ENCODE measurements around the gene MACROD2.
"Not testable (repeated sequence)": the region's sequence is repeated elsewhere in the genome, so short reads cannot be mapped to it uniquely, and the experiment has no call there.

The MACROD2 gene

DNA sequence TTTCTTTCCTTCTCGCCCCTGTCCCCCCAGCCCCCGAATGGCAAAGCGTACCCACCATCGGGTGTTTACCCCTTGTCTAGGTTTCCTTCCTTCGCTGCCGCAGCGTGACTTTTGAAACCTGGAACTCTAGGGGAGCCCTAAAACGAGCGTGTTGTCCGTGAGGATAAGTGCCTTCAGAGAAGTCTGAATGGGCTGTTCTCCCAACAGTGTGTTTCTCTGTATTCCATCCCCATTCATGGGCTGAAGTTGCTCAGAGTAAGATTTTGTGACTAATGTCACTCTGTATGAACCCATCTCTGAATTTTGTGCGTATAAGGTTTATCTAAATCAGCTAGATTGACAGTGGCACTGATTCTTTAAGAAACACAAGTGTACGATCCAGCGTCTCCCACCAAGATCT is 949 bp downstream of the MACROD2 start:
- peaks cover 44 to 54% (median 50%) of the 10 kb centered on the region in 11 experiments for H3K9me3 ChIP-seq (replicated peaks in 1 of 11)
- no peaks in the 10 kb centered on the region; a peak in 1 of 22 replicates for H3K36me3 ChIP-seq
- H4K20me1 ChIP-seq = no peaks in the 10 kb centered on the region
- H3K4me2 ChIP-seq = no peak overlapping the region
- H3K9ac ChIP-seq = no peak overlapping the region
- H3K4me1 ChIP-seq = peaks cover 0 to 13% (median 7%) of the 10 kb centered on the region in 10 experiments; a peak in 15 of 20 replicates
- H3K27ac ChIP-seq = no peak overlapping the region
- no peaks in the 10 kb centered on the region for H3K27me3 ChIP-seq
- no peak for TF ChIP-seq Cebpa-rat (IDR thresholded peaks at IDR 0.05)
- no peak overlapping the region for H3K4me3 ChIP-seq

DNA sequence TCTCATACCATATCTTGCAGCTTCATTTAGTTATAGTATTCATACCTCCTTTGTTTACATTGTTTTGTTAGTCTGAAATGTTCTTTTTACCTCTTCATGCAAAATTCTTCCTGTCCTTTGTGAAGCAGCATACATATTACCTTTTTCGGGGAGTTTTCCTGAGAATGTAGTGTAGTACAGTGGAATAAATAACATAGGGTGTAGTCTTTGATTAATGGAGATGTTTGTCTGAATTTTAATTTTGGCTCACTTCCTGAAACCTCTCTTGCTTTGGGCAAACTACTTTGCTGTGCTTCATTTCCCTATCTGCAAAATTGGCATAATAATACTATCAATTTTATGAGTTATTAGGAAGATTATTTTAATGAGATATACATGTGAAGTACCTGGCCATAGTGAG is 5.6 kb downstream of the MACROD2 start:
- TF ChIP-seq Cebpa-rat (IDR thresholded peaks at IDR 0.05) = no peak
- no peaks in the 10 kb centered on the region for H4K20me1 ChIP-seq
- no peaks in the 10 kb centered on the region for H3K27me3 ChIP-seq
- no peak overlapping the region for H3K9ac ChIP-seq
- H3K9me3 ChIP-seq (replicated peaks in 1 of 11) = peaks cover 6 to 10% (median 7%) of the 10 kb centered on the region in 11 experiments; a peak in 21 of 22 replicates
- no peaks in the 10 kb centered on the region for H3K36me3 ChIP-seq
- no peak overlapping the region for H3K4me3 ChIP-seq
- peaks cover 0 to 13% (median 7%) of the 10 kb centered on the region in 10 experiments; a peak in 15 of 20 replicates for H3K4me1 ChIP-seq
- no peak overlapping the region for H3K27ac ChIP-seq
- H3K4me2 ChIP-seq = no peak overlapping the region

DNA sequence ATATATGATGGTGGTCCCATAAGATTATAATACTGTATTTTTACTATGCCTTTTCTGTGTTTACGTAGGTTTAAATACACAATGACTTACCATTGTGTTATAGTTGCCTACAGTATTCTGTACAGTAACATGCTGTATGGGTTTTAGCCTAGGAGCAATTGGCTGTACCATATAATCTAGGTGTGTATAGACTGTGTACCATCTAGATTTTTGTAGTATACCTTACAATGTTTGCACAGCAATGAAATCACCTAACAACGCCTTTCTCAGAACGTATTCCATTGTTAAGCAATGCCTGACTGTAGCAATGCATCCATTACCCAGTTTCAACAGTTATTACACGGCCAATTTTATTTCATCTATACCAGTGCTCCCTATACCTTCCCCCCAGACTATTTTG is 10.7 kb downstream of the MACROD2 start:
- H4K20me1 ChIP-seq = no peaks in the 10 kb centered on the region
- no peak overlapping the region for H3K27ac ChIP-seq
- H3K9ac ChIP-seq = no peak overlapping the region
- H3K4me2 ChIP-seq = no peak overlapping the region
- no peak overlapping the region for H3K4me3 ChIP-seq
- H3K36me3 ChIP-seq = no peaks in the 10 kb centered on the region
- no peaks in the 10 kb centered on the region for H3K4me1 ChIP-seq
- TF ChIP-seq Cebpa-rat (IDR thresholded peaks at IDR 0.05) = no peak
- no peaks in the 10 kb centered on the region for H3K27me3 ChIP-seq
- H3K9me3 ChIP-seq (replicated peaks in 1 of 11) = no peaks in the 10 kb centered on the region

DNA sequence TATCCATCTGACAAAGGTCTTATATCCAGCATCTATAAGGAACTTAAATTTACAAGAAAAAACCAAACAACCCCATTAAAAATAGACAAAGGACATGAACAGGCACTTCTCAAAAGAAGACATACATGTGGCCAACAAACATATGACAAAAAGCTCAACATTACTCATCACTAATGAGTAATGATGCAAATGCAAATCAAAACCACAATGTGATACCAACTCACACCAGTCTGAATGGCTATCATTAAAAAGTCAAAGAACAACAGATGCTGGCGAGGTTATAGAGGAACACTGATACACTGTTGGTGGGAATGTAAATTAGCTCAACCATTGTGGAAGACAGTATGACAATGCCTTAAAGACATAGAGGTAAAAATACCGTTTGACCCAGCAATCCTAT is 13.9 kb downstream of the MACROD2 start:
- H3K4me1 ChIP-seq = no peaks in the 10 kb centered on the region
- peaks cover 0 to 15% (median 10%) of the 10 kb centered on the region in 11 experiments; a peak in 15 of 22 replicates for H3K9me3 ChIP-seq (replicated peaks in 1 of 11)
- H3K9ac ChIP-seq = no peak overlapping the region
- H4K20me1 ChIP-seq = no peaks in the 10 kb centered on the region
- no peak overlapping the region for H3K4me3 ChIP-seq
- H3K27ac ChIP-seq = no peak overlapping the region
- no peaks in the 10 kb centered on the region for H3K36me3 ChIP-seq
- TF ChIP-seq Cebpa-rat (IDR thresholded peaks at IDR 0.05) = no peak
- H3K4me2 ChIP-seq = no peak overlapping the region
- H3K27me3 ChIP-seq = no peaks in the 10 kb centered on the region

DNA sequence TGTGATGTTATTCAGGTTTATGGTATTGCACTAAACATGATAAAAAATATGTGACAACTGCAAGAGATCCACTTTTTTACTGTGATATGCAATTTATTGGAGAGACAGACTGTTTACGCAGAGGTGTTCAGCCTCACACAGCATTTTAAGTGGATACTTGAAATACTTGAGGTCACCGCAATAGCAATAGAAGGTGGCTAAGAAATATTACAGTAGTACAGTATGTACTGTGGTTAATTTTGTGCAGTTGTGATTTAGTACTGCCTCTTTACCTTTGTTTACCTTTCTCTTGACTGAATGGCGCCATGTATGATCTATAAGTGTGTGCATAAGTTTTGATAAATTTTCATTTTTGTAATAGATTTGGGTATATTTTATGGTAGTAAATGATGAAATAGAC is 17.4 kb downstream of the MACROD2 start:
- Histone ChIP-seq H3K4me2 (no peak overlapping the region), H3K27me3 (no peaks in the 10 kb centered on the region), H3K4me3 (no peak overlapping the region), H3K4me1 (no peaks in the 10 kb centered on the region), H3K9ac (no peak overlapping the region), H3K27ac (no peak overlapping the region), H3K9me3 (replicated peaks in 1 of 11) (peaks cover 7 to 23% (median 18%) of the 10 kb centered on the region in 11 experiments; a peak in 21 of 22 replicates), H3K36me3 (no peaks in the 10 kb centered on the region), H4K20me1 (no peaks in the 10 kb centered on the region)
- TF ChIP-seq Cebpa-rat (IDR thresholded peaks at IDR 0.05) = no peak

DNA sequence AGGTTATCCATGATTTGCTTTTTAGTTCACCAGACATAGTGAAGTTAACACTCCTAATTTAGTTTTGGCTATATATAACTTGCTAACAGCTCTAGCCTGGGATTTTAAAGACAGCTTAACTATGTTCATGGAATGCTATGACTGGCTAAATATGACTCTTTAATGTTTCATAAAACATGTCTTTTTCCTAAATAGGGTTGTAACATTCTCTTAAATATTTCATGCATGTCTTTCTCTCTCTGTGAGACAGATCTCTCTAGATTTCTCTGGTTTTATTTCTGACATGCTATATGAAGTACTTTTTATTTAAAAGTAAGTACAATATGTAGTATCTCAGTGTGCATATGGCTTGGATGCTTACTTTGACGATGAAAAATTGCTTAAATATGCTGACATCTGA is 35.7 kb downstream of the MACROD2 start:
- Histone ChIP-seq H3K27ac (no peak overlapping the region), H3K4me1 (no peaks in the 10 kb centered on the region), H3K4me2 (no peak overlapping the region), H3K27me3 (no peaks in the 10 kb centered on the region), H3K9ac (no peak overlapping the region), H4K20me1 (no peaks in the 10 kb centered on the region), H3K4me3 (no peak overlapping the region), H3K36me3 (no peaks in the 10 kb centered on the region), H3K9me3 (replicated peaks in 1 of 11) (peaks cover 0 to 3% (median 0%) of the 10 kb centered on the region in 11 experiments; a peak in 2 of 22 replicates)
- no peak for TF ChIP-seq Cebpa-rat (IDR thresholded peaks at IDR 0.05)

DNA sequence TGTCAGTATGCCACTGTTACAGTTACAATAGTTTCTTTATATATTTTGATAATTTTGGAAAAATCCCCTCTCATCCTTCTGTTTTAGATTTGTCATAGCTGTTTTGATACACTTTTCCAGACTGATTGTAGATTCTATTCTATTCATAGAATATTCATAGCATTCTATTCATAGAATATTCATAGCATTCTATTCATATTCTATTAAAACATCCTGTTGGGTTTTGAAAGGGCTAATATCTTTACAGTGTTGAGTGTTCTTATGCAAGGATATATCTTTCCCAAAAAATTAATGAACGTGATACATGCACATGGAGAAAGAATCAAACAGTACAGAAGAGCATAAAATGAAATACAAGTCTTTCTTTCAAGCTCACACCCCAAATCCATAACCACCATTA is 38.0 kb downstream of the MACROD2 start:
- H3K27ac ChIP-seq = no peak overlapping the region
- no peak overlapping the region for H3K4me3 ChIP-seq
- no peaks in the 10 kb centered on the region for H3K9me3 ChIP-seq (replicated peaks in 1 of 11)
- H3K36me3 ChIP-seq = no peaks in the 10 kb centered on the region
- no peaks in the 10 kb centered on the region for H3K4me1 ChIP-seq
- no peak for TF ChIP-seq Cebpa-rat (IDR thresholded peaks at IDR 0.05)
- H3K9ac ChIP-seq = no peak overlapping the region
- H3K4me2 ChIP-seq = no peak overlapping the region
- no peaks in the 10 kb centered on the region for H3K27me3 ChIP-seq
- H4K20me1 ChIP-seq = no peaks in the 10 kb centered on the region

DNA sequence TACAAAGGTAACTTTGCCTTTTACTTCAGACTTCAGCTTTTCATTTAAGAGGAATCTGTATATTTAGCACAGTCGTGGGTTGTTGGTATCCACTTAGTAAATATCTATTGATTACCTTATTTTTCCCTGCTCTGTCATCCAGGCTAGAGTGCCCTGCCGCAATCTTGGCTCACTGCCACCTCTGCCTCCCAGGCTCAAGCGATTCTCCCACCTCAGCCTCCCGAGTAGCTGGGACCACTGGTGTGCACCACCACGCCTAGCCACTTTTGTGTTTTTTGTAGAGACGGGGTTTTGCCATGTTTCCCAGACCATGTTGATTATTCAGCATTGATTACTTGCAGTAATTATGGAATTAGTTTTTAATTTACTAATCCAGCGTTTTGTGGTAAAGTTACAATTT is 41.3 kb downstream of the MACROD2 start:
- no peaks in the 10 kb centered on the region for H3K36me3 ChIP-seq
- H3K9ac ChIP-seq = no peak overlapping the region
- no peak overlapping the region for H3K4me3 ChIP-seq
- H3K4me1 ChIP-seq = no peaks in the 10 kb centered on the region
- no peaks in the 10 kb centered on the region for H3K27me3 ChIP-seq
- no peak overlapping the region for H3K4me2 ChIP-seq
- no peaks in the 10 kb centered on the region for H3K9me3 ChIP-seq (replicated peaks in 1 of 11)
- no peak overlapping the region for H3K27ac ChIP-seq
- no peaks in the 10 kb centered on the region for H4K20me1 ChIP-seq
- TF ChIP-seq Cebpa-rat (IDR thresholded peaks at IDR 0.05) = no peak

DNA sequence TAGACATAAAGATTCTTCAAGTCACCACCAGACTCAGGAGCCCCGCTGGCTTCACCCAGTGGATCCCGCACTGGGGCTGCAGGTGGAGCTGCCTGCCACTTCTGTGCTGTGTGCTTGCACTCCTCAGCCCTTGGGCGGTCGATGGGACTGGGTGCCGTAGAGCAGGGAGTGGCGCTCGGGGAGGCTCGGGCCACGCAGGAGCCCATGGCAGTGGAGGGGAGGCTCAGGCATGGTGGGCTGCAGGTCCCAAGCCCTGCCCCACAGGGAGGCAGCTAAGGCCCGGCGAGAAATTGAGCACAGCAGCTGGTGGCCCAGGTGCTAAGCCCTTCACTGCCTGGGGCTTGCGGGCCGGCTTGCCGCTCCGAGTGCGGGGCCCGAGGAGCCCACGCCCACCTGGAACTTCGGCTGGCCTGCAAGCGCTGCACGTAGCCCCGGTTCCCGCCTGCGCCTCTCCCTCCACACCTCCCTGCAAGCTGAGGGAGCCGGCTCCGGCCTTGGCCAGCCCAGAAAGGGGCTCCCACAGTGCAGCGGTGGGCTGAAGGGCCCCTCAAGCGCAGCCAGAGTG is 49.5 kb downstream of the MACROD2 start:
- not testable (repeated sequence) for H3K4me1 ChIP-seq, H3K27me3 ChIP-seq, H4K20me1 ChIP-seq, H3K27ac ChIP-seq, H3K36me3 ChIP-seq, H3K9ac ChIP-seq, H3K4me2 ChIP-seq, H3K4me3 ChIP-seq
- H3K9me3 ChIP-seq (replicated peaks in 1 of 11) = peaks cover 0 to 15% (median 0%) of the 10 kb centered on the region in 11 experiments; a peak in 3 of 22 replicates

DNA sequence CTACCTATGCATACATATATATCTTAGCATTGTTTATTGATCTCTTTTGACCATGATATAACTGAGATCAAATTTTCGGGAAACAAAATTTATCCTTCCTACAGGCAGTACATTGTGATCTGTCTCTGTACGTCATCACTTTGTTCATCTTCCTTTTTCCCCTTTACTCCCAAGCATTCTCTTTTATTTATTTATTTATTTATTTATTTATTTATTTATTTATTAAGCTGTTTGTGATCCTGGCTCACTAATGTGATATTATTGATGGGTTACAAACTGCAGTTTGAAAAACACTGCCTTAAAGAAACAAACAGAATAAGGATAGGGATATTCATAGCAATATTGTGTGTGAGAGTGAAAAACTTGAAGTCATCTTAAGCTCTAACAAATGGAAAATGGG is 51.2 kb downstream of the MACROD2 start:
- Histone ChIP-seq H3K27me3 (no peaks in the 10 kb centered on the region), H3K36me3 (no peaks in the 10 kb centered on the region), H3K9me3 (replicated peaks in 1 of 11) (peaks cover 0 to 15% (median 0%) of the 10 kb centered on the region in 11 experiments; a peak in 3 of 22 replicates), H4K20me1 (no peaks in the 10 kb centered on the region), H3K27ac (no peak overlapping the region), H3K9ac (no peak overlapping the region), H3K4me2 (no peak overlapping the region), H3K4me1 (peaks cover 0 to 4% (median 0%) of the 10 kb centered on the region in 10 experiments; a peak in 1 of 20 replicates), H3K4me3 (no peak overlapping the region)
- no peak for TF ChIP-seq Cebpa-rat (IDR thresholded peaks at IDR 0.05)

Measured in BLaER1 treated with 17β-estradiol and CSF1 and Interleukin-3, amounts not matched to agents 10 nM and 100 nM (cell line).